Lung (tissue), 12 donors: ENCODE results near the gene AGBL4. TPM values are rescaled to one million over a fixed set of nuclear protein-coding genes. Genes with fewer than 3 reads are reported as not detected.
"Not testable (repeated sequence)": the region's sequence is repeated elsewhere in the genome, so short reads cannot be mapped to it uniquely, and the experiment has no call there.

Experiments
- ATAC-seq: fragments of 200-7000 bp; cut with Tn5 transposase; one replicate; pipeline ENCODE4 v1.9.1; 2020; ENCODE audit warnings: moderate number of reproducible peaks; ENCODE audit not compliant: insufficient read depth, low FRiP score
- DNase-seq, 3 donors: peaks; one replicate each; pipeline ENCODE4 v3.0.0-alpha.2; 2013 to 2017
- H3K27ac ChIP-seq, 2 donors: one replicate each; pipeline ENCODE4 v1.5.1; 2013; ENCODE audit warnings: mild to moderate bottlenecking in 2 of 2, moderate library complexity in 2 of 2, control low read depth in 1 of 2, inconsistent platforms in 1 of 2, low read depth in 1 of 2, low read length in 1 of 2
- H3K27me3 ChIP-seq, 3 donors: one replicate each; pipeline ENCODE4 v1.5.1; 2013; ENCODE audit warnings: low read length in 2 of 3; ENCODE audit not compliant: control insufficient read depth in 3 of 3, insufficient read depth in 3 of 3
- H3K36me3 ChIP-seq, 4 donors: one replicate each; pipeline ENCODE4 v1.5.1; 2013; ENCODE audit warnings: low read length in 4 of 4, mild to moderate bottlenecking in 1 of 4, moderate library complexity in 1 of 4; ENCODE audit not compliant: control insufficient read depth in 4 of 4, insufficient read depth in 4 of 4
- H3K4me1 ChIP-seq, 5 donors: one replicate each; pipeline ENCODE4 v1.5.1; 2013; ENCODE audit warnings: low read length in 5 of 5, mild to moderate bottlenecking in 2 of 5, moderate library complexity in 1 of 5; ENCODE audit not compliant: control insufficient read depth in 5 of 5, insufficient read depth in 5 of 5
- H3K4me3 ChIP-seq: one replicate; pipeline ENCODE4 v1.5.1; 2013; ENCODE audit warnings: mild to moderate bottlenecking, control low read depth, moderate library complexity
- H3K9ac ChIP-seq, 2 donors: one replicate each; pipeline ENCODE4 v1.5.1; 2013; ENCODE audit warnings: low read length in 2 of 2, control low read depth in 1 of 2; ENCODE audit not compliant: insufficient read depth in 1 of 2
- H3K9me3 ChIP-seq, 4 donors: one replicate each; pipeline ENCODE4 v1.5.1; 2013; ENCODE audit warnings: low read length in 3 of 4, mild to moderate bottlenecking in 1 of 4, moderate library complexity in 1 of 4; ENCODE audit not compliant: control insufficient read depth in 4 of 4, insufficient read depth in 3 of 4
- WGBS, 2 donors: extraction: QIAGEN DNeasy Blood & Tissue Kit; methylation state at CpG; one replicate each; pipeline ENCODE4 v1.1.7; 2013; 5-methylcytosine and 5-hydroxymethylcytosine counted together
- polyA plus RNA-seq, 2 donors: library from polyadenylated mRNA; stranded (reverse); fragments of 200-250 nt; gene quantifications; one replicate each; pipeline ENCODE4 v1.2.1, GENCODE V29; 2013
- total RNA-seq, 2 donors: library from RNA; depleted of rRNA in 1 of 2; stranded (reverse); fragments of >200 nt in 1 of 2; gene quantifications; one replicate each; pipeline ENCODE4 v1.2.1, GENCODE V29; 2014 to 2021
- TF ChIP-seq, protein P1 (sequence below): IDR thresholded peaks from 2 replicates; pipeline ENCODE4 v1.5.1; 2012; ENCODE audit warnings: mild to moderate bottlenecking; ENCODE audit errors: control extremely low read depth, extremely low read depth
- donor health status: control.
- donor health status: control.
- donor health status: Bipolar disorder and iron deficiency.
- donor health status: healthy.
- donor health status: DM: yes; HTN: yes; CAD: no.

AGBL4 gene
- total and polyA plus RNA-seq, 4 donors: 0.24 to 7.5 (median 2.6) TPM

DNA sequence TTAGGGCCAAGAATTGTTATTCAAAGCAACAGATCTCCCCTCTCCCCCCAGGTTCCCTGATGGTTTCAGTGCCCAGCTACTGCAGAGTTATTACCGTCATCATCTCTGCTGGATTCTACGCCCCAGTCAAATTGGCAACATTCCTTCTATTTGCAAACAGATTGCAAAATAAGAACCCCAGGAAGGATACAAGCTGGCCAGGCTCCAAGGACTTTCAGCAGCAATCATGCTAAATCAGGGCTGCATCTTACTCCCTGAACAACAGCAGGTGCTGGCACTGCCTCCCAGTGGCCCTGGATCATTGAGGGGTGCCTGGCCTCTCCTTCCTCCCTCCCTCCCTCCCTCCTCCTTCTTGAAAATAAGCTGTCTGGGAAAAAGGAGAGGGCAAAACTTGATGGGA lies 725.5 kb downstream of the AGBL4 start:
- WGBS, 2 donors: 41 to 64% methylated on average over 2 of the region's 2 CpGs
- DNase-seq: peak in 2 of 3 donors; percentile 11 to 55

DNA sequence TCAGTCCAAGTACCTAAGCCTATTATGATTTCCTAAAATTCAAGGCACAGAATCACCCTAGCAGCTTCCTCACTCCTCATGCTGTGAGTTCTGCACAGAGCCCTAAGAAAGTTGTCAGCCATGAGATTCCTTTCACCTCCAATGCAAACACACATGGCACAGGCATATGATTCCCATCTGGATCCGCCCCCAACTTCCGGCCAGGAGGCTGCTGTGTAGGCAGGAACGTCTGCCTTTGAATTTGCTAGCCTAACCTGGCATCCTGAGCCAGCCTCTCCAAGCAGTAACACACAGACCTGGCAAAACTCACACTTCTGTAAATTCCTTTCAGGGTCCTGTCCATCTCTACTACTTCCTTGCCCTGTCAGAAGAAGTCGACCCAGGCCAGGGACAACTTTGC lies 726.0 kb downstream of the AGBL4 start:
- no peaks in the 10 kb centered on the region for H3K36me3 ChIP-seq
- TF ChIP-seq, protein P1, sequence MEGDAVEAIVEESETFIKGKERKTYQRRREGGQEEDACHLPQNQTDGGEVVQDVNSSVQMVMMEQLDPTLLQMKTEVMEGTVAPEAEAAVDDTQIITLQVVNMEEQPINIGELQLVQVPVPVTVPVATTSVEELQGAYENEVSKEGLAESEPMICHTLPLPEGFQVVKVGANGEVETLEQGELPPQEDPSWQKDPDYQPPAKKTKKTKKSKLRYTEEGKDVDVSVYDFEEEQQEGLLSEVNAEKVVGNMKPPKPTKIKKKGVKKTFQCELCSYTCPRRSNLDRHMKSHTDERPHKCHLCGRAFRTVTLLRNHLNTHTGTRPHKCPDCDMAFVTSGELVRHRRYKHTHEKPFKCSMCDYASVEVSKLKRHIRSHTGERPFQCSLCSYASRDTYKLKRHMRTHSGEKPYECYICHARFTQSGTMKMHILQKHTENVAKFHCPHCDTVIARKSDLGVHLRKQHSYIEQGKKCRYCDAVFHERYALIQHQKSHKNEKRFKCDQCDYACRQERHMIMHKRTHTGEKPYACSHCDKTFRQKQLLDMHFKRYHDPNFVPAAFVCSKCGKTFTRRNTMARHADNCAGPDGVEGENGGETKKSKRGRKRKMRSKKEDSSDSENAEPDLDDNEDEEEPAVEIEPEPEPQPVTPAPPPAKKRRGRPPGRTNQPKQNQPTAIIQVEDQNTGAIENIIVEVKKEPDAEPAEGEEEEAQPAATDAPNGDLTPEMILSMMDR: no peak
- no peak overlapping the region for H3K9ac ChIP-seq
- H3K4me3 ChIP-seq: no peak overlapping the region
- H3K27ac ChIP-seq: no peak overlapping the region
- no peak for DNase-seq
- 46 to 47% methylated on average over 4 of the region's 4 CpGs for WGBS, 2 donors
- H3K27me3 ChIP-seq: no peaks in the 10 kb centered on the region
- no peak for ATAC-seq
- H3K9me3 ChIP-seq: peaks cover 0 to 4% (median under 1%) of the 10 kb centered on the region in 4 donors
- H3K4me1 ChIP-seq: no peaks in the 10 kb centered on the region

More for the DNA sequence above, 725.5 kb downstream of the AGBL4 start:
- no peak for ATAC-seq
- no peaks in the 10 kb centered on the region for H3K4me1 ChIP-seq
- H3K27me3 ChIP-seq: no peaks in the 10 kb centered on the region
- H3K9me3 ChIP-seq: no peaks in the 10 kb centered on the region
- H3K4me3 ChIP-seq: no peak overlapping the region
- H3K36me3 ChIP-seq: no peaks in the 10 kb centered on the region
- no peak overlapping the region for H3K9ac ChIP-seq
- TF ChIP-seq, protein P1: no peak
- H3K27ac ChIP-seq: no peak overlapping the region

DNA sequence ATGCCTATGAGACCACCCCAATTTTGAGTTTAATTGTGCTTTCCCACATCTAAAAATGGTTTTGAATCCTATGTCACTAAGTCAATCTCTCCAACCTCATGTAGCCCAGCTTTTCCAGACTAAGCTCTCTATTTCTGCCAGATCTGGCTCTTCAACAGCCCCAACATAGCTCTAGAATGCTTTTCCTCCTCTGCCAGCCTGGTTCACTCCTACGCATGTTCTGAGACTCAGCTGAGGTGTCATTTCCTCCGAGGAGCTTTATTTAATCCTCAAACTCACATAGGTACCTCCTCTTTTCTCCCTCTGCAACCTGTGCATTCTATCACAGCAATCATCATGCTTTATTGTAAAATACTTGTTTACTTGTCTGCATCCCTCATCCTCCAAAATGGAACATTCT lies 729.2 kb downstream of the AGBL4 start:
- TF ChIP-seq, protein P1: no peak
- Histone ChIP-seq H3K27ac (no peak overlapping the region), H3K4me3 (no peak overlapping the region), H3K9me3 (peaks cover 0 to 16% (median 4%) of the 10 kb centered on the region in 4 donors), H3K36me3 (no peaks in the 10 kb centered on the region), H3K27me3 (no peaks in the 10 kb centered on the region), H3K4me1 (no peaks in the 10 kb centered on the region), H3K9ac (no peak overlapping the region)
- 83 to 92% methylated on average over 2 of the region's 2 CpGs for WGBS, 2 donors
- DNase-seq (no peak), ATAC-seq (no peak)

DNA sequence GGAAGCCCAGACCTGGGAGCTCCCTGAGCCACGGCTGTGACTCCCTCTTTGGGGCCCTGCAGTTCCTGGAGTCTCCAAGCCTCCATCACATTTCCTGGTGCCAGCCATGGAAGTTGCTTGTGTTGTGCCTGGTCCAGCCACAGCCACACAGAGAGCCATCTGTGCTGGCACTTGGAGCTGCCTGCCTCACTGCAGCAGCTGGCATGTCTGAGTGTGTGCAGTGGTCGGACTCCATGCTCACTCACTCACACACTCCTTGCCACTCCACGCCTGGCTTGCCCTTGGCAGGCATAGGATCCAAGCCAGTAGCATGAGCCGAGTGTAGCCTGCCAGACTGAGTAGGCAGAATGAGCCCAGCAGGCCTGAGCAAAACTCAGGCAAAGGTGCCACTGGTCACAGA lies 730.7 kb downstream of the AGBL4 start:
- H3K9ac ChIP-seq: no peak overlapping the region
- no peaks in the 10 kb centered on the region for H3K4me1 ChIP-seq
- ATAC-seq (no peak), DNase-seq (no peak)
- H3K9me3 ChIP-seq: peaks cover 0 to 16% (median 4%) of the 10 kb centered on the region in 4 donors
- H3K27ac ChIP-seq: no peak overlapping the region
- no peaks in the 10 kb centered on the region for H3K27me3 ChIP-seq
- H3K4me3 ChIP-seq: no peak overlapping the region
- TF ChIP-seq, protein P1: no peak
- 83 to 93% methylated on average over 4 of the region's 4 CpGs for WGBS, 2 donors
- H3K36me3 ChIP-seq: no peaks in the 10 kb centered on the region

DNA sequence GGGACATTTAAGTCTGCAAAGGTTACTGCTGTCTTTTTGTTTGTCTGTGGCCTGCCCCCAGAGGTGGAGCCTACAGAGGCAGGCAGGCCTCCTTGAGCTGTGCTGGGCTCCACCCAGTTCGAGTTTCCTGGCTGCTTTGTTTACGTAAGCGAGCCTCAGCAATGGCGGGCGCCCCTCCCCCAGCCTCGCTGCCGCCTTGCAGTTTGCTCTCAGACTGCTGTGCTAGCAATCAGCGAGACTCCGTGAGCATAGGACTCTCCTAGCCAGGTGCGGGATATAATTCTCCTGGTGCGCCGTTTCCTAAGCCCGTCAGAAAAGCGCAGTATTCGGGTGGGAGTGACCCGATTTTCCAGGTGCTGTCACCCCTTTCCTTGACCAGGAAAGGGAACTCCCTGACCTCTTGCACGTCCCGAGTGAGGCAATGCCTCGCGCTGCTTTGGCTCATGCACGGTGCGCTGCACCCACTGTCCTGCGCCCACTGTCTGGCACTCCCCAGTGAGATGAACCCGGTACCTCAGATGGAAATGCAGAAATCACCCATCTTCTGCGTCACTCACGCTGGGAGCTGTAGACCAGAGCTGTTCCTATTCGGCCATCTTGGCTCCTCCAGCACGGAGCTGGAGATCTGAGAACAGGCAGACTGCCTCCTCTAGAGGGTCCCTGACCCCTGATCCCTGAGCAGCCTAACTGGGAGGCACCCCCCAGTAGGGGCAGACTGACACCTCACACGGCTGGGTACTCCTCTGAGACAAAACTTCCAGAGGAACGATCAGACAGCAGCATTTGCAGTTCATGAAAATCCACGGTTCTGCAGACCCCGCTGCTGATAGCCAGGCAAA lies 766.3 kb downstream of the AGBL4 start:
- peaks cover 0 to 20% (median 5%) of the 10 kb centered on the region in 4 donors for H3K9me3 ChIP-seq
- not testable (repeated sequence) for H3K27me3 ChIP-seq, H3K4me3 ChIP-seq, H3K27ac ChIP-seq, H3K9ac ChIP-seq, ATAC-seq, DNase-seq, H3K4me1 ChIP-seq, H3K36me3 ChIP-seq
- 78 to 81% methylated on average over 31 to 32 of the region's 32 CpGs for WGBS, 2 donors
